GM21737 (cell line): ENCODE results near the gene SOX8.
"Not testable (repeated sequence)": the region's sequence is repeated elsewhere in the genome, so short reads cannot be mapped to it uniquely, and the experiment has no call there.

Source experiments
- ATAC-seq: cut with Tn5 transposase; IDR thresholded peaks from one replicate; pipeline ENCODE4 v1.9.1; 2021; ENCODE audit warnings: mild to moderate bottlenecking, moderate library complexity; ENCODE audit not compliant: unreplicated experiment

SOX8 gene

DNA sequence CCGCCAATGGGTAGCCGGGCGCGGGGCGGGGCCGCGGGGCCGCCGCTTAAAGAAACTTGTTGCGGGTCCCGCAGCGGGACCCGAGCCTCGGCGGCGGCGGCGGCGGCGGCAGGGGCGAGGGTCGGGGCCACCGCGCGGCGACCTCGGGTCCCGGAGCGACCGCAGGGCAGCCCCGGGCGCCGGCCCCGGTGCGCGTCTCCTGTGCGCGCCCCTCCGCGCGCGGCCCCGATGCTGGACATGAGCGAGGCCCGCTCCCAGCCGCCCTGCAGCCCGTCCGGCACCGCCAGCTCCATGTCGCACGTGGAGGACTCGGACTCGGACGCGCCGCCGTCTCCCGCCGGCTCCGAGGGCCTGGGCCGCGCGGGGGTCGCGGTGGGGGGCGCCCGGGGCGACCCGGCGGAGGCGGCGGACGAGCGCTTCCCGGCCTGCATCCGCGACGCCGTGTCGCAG lies at the start of gene SOX8:
Gene SOX8 (plus strand): TSS at position 76 of the 450 bp plus-strand sequence. CDS start 153 bp downstream, at position 229.
- ATAC-seq: no peak

DNA sequence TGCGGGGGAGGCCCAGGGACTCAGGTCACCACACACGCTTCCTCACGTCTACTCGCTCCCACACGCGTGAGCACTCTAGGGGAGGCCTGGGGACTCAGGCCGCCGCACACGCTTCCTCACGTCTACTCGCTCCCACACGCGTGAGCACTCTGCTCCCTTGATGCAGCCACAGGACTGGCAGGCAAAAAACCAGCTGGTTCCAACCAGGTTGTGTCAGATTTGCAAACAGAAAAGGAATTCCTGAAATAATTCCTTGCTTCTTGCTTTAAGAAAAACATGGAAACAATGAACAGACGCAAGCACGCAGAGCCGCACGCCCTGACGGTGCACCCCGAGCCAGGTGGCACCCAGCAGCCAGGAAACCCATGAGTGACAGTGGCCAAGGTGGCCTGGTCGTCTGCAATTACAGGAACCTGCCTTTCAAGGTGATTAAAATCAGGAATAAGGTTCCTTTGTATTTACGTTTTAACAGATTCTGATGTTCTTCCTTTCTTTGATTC lies 48.7 kb upstream of the SOX8 start:
- no peak for ATAC-seq

DNA sequence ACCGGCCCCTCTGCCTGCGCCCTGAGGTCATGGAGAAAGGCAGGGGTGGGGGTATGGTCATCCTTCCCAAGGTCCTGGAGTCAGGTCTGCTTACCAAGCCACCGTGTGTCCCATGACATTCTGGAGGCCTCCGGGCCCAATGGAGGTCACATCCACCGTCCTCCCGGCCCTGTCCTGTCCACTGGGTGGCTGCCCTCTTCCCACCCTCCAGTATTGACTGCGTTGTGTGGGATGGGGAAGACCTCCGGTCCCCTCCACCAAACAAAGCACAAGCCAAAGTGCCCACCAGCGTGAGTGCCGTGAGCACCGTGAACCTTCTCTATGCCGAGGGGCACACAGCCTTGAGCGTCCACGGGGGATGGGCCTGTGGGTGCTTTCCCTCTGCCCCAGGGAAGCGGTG lies 48.0 kb upstream of the SOX8 start:
- ATAC-seq: no peak

DNA sequence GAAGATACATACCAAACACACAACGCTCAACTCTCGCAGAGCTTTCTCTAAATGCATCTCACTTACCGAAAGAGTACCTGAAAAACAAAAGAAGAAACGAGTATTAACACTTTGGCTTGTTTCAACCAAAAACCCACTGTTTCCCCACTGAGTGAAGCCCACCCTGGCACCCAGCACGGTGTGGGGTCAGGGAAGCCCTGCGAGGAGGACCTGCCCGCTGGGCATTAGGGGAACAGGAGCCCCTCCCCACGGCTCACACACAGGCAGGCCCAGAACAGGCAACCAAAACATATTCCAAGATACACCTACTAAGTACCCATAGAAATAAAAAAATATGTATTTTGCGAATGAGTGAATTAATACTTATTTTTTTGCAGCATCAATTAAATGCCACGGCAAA lies 47.4 kb upstream of the SOX8 start:
- ATAC-seq: no peak

DNA sequence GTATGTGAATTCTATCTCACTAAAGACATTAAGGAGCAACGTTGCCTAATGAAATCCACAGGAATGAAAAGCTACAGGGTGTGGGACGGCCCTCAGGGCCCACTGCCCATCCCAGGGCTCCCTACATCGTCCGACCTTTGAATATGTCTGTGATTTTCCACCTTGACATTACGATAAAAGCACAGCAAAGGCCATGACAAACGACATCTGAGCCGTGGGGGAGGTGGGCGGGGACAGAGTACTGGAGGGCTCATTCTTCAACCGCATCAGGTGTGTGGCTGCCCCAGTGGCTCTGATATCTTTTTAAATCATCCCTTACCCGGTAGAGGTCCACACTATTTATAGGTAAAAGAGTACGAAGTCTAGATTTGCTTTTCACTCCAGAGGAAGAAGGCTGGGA lies 45.9 kb upstream of the SOX8 start:
- ATAC-seq: no peak

DNA sequence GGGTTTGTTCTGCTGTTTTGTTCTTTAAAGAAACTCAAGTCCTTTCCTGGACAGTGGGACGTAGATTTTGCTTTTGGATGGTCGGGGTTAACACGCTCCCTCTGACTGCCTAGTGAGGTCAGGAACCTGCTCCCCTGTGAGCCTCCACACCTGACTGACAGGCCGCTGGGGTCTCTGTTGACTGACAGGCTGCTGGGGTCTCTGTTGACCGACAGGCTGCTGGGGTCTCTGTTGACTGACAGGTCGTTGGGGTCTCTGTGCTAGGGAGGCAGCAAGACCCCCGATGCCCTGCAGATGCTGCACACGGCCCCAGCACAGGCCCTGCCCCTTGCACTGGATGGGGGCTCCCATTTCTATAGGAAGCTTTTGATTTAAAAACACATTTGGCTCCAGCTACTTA lies 44.3 kb upstream of the SOX8 start:
- no peak for ATAC-seq

DNA sequence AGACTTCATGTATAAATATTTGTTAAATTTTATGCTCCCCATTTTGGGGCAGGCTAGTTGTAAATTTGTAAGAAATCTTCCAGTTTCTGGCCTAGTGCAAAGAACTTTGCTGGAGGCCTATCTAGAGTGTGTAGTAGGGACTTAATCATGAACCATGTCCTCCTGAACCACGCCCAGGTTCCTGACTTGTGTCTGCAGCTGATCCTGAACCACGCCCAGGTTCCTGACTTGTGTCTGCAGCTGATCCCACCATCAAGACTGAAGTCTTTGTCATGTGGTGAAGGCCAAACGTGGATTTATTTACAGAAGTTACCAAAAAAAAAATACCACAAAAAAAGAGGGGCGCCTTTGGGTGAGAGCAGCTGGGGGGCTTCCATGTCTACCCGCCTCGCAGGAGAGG lies 43.8 kb upstream of the SOX8 start:
- ATAC-seq: no peak

DNA sequence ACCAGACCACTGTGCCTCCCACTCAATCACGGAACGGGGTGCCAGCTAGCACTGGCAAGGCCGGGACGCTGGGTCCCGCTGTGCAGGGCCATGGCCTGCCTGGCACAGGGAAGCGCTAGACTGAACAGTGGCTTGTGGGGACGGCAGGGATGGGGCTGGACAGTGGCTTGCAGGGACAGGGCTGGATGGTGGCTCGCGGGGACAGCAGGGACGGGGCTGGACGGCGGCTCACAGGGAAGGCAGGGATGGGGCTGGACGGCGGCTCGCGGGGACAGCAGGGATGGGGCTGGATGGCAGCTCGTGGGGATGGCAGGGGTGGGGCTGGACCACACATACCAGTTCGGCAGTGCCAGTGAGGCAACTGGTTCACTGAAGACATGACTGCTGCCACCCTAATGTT lies 43.4 kb upstream of the SOX8 start:
- ATAC-seq: no peak

DNA sequence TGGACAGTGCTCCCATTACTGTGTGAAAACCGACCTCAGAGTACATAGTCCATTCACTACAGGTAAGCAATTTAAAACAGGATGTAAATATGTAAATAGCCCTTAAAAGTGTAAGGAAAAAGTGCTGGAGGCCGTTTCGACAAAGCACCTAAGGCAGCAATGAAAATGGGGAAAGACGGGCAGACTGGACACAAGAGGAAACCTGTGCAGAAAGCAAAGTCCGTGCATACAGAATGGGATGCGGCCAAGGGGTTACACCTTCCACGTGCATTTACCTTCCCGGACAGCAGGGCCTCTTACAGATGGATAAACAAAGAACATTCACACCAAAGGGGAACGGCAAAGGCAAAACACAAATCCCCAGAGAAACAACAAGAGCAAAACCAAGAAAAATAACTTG lies 42.8 kb upstream of the SOX8 start:
- ATAC-seq: no peak

DNA sequence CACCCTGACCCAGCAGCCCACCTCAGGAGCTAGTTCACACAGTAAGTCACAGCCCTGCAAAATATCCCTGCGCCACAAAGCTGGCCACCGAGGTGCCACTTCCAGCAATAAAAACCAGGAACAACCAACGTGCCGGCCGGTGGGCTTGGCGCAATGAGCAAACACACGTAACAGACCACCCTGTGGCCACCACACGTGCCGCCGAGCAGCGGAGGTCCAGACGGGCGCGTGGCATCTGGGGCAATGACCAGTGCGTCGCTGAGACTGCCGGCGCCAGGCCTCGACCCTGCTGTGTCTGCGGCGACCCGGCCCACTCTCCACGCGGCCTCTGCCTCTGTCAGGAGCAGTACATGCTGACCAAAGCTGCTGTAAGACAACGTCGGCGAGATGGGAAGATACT lies 42.3 kb upstream of the SOX8 start:
- ATAC-seq: no peak

DNA sequence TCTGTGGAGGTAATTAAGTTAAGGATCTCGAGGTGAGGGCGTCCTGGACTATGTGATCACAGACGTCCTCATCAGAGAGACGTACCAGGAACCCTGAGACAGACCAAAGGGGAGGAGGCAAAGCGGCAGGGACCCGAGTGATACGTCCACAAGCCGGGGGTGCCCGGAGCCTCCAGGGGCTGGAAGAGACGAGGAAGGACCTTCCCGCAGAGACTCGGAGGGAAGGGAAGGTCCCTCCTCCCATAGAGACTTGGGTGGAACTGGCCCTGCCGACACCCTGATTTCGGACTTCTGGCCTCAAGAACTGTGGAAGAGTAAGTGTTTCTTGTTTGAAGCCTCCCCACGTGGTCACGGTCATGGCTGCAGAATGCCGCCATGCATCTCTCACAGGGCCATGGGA lies 41.6 kb upstream of the SOX8 start:
- ATAC-seq: no peak

DNA sequence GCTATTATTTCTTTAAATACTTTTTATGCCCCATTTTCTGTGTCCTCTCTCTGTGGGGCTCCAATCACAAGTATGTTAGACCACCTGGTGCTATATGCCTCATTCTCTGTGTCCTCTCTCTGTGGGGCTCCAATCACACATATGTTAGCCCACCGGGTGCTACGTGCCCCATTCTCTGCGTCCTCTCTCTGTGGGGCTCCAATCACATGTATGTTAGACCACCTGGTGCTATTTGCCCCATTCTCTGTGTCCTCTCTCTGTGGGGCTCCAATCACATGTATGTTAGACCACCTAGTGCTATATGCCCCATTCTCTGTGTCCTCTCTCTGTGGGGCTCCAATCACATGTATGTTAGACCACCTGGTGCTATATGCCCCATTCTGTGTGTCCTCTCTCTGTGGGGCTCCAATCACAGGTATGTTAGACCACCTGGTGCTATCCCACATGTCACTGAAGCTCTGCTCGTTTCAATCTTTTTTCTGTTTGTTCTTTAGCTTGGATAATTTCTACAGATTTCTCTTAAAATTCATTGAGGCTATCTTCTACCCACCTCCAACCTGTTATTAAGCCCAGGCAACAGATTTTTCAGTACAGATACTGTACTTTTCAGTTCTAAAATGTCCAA lies 39.0 kb upstream of the SOX8 start:
- no peak for ATAC-seq

DNA sequence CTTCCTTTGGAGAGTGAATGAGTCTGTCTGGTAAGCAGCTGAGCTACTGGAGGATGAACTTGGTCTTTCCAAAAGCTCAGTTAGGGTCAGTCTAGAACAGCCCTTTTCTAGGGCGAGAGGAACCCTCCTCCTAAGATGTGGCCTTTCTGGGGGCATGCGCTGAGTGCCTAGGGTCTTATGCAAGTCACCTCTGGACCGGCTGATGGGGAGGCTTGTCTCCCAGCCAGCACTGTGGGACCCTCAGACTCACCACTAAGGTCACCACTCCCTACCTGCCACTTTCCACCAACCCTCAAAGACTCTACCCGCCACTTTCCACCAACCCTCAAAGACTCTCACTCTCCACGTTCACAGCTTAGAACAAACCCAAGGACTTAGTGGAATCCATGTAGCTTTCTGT lies 37.6 kb upstream of the SOX8 start:
- no peak for ATAC-seq

DNA sequence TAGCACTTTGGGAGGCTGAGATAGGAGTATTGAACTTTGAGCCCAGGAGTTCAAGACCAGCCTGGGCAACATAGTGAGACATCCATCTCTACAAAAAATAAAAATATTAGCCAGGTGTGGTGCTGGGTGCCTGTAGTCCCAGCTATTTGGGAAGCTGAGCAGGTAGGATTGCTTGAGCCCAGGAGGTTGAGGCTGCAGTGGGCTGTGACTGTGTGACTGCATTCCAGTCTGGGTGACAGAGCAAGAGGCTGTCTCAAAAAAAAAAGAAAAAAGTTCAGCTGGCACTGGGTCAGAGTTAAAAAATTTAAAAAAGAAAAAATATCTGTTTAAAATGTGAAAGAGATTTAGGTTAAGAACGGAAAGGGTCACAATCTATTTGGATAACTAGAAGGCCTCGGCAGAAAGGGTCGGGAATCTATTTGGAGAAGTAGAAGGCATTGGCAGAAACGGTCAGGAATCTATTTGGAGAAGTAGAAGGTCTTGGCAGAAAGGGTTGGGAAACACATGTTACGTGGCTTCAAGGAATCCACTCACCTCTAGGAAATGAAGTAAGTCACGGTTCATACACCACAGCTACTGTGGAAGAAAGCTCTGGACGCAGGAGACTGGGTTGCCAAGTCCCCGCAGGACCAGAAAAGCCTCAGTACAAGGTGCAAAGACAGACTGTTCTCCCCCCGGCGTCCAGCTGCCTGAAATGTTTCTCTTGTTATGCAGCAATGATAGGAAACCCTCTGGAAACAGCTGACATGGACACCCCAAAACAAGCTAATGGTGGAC lies 36.1 kb upstream of the SOX8 start:
- no peak for ATAC-seq

DNA sequence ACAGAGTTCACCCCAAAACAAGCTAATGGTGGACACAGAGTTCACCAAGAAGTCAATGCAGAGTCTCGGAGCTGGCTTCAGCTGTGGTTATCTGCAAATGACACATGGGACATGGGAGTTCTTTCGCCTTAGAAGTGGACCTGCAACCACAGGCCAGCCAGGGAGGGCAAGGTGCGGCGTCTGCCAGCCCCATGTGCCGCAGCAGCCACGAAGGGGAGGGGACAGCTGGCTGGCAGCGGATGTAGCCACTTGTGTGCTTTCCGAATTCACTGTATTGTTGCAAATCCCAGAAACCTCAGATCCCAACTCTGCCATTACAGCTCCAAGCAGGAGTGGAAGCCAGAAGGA lies 35.5 kb upstream of the SOX8 start:
- no peak for ATAC-seq

DNA sequence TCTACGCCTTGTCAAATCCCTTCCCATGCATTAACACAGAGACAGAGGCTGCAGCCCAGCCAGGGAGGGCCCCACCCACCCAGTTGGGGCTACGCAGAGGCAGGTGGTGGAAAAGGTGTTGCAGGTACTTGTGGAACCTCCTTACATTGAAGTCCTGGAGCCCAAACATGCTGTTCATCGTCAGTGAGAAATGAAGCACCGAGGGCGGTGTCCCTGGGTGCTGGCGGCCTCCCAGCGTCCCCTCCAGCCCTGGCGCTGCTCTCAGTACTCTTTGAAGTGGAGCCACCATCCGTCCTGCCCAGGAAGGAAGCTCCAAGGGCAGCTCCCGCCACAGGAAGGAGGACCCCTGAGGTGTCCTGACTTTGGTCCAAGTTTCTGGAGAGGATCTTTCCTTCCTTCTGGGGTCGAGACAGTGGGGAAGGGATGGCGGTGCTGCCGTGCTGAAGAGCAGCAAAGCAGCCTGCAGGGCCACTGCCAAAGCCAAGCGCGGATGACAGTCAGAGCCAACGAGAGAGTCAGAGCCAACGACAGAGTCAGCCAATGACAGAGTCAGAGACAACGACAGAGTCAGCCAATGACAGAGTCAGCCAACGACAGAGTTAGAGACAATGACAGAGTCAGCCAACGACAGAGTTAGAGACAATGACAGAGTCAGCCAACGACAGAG lies 34.2 kb upstream of the SOX8 start:
- no peak for ATAC-seq

DNA sequence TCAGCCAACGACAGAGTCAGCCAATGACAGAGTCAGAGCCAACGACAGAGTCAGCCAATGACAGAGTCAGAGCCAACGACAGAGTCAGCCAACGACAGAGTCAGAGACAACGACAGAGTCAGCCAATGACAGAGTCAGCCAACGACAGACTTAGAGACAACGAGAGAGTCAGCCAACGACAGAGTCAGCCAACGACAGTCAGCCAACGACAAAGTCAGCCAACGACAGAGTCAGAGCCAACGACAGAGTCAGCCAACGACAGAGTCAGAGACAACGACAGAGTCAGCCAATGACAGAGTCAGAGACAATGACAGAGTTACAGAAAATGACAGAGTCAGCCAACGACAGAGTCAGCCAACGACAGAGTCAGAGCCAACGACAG lies 33.7 kb upstream of the SOX8 start:
- ATAC-seq: not testable (repeated sequence)

DNA sequence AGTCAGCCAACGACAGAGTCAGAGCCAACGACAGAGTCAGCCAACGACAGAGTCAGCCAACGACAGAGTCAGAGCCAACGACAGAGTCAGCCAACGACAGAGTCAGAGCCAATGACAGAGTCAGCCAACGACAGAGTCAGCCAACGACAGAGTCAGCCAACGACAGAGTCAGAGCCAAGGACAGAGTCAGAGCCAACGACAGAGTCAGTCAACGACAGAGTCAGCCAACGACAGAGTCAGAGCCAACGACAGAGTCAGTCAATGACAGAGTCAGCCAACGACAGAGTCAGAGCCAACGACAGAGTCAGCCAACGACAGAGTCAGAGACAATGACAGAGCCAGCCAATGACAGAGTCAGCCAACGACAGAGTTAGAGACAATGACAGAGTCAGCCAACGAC lies 32.8 kb upstream of the SOX8 start:
- ATAC-seq: not testable (repeated sequence)

DNA sequence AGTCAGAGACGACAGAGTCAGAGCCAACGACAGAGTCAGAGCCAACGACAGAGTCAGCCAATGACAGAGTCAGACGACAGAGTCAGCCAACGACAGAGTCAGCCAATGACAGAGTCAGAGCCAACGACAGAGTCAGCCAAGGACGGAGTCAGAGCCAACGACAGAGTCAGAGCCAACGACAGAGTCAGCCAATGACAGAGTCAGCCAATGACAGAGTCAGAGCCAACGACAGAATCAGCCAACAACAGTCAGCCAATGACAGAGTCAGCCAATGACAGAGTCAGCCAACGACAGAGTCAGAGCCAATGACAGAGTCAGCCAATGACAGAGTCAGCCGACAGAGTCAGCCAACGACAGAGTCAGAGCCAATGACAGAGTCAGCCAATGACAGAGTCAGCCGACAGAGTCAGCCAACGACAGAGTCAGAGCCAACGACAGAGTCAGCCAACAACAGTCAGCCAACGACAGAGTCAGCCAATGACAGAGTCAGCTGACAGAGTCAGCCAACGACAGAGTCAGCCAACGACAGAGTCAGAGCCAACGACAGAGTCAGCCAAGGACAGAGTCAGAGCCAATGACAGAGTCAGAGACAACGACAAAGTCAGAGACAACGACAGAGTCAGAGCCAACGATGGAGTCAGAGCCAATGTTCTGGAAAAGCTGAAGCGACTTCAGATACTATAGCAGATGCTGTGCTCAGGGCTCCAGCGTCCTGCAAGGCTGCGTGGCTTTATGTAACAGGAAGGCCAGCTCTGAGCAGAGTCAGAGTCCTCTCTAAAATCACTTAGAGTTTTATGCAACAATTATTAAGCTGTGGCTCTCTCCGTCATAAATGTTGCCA lies 30.6 kb upstream of the SOX8 start:
- not testable (repeated sequence) for ATAC-seq

DNA sequence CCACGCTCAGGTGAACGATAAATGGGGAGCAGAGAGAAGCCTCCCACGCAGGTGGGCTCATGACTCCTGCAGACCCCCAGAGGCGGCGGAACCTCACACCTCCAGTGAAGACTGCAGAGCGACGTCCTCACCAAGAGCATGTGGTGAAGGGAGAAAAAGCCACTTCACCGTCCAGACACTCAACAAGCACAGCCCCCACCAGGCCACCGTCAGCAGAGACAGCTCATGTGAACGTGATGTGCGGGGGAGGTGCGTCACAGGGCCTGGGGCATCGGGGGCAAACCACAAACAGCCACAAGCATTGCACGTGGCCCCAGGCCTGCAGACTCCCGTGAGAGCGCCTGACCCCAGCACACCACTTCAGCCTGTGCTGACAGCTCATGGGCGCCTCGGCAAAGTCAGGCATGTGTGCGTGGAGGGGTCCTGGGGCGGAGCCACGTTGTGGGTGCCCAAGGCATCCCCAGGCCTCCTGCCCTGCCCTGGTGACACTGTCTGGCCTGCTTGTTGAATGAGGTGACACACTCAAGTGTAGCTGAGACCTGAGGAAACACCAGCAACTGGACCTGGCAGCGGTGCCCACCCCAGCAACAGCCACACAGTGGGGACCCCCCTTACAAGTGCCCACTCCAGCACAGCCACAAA lies 29.8 kb upstream of the SOX8 start:
- ATAC-seq: no peak

DNA sequence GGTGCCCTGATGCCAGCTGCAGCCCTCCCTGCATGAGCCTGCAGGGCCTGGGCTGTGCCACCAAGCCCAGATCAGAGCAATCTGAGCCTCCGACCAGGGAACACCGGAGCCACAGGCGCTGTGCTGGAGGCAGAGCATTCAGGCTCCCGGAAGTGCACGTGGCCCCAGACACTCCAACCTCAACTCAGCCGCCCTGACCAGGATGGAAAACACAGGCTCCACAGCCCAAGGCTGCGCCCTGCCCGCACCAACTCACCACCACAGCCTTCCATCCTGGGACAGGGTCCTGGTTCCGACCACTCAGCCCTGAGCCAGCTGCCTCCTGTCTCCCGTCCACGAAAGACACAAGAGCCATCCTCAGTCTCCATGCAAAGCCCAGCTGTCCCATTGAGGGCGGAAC lies 29.2 kb upstream of the SOX8 start:
- no peak for ATAC-seq
